ENCODE results near the gene TENM3. TPM values are rescaled to one million over a fixed set of nuclear protein-coding genes. Genes with fewer than 3 reads are reported as not detected.

The TENM3 gene
- total RNA-seq, 2 experiments from 2014 or later: not detected

DNA sequence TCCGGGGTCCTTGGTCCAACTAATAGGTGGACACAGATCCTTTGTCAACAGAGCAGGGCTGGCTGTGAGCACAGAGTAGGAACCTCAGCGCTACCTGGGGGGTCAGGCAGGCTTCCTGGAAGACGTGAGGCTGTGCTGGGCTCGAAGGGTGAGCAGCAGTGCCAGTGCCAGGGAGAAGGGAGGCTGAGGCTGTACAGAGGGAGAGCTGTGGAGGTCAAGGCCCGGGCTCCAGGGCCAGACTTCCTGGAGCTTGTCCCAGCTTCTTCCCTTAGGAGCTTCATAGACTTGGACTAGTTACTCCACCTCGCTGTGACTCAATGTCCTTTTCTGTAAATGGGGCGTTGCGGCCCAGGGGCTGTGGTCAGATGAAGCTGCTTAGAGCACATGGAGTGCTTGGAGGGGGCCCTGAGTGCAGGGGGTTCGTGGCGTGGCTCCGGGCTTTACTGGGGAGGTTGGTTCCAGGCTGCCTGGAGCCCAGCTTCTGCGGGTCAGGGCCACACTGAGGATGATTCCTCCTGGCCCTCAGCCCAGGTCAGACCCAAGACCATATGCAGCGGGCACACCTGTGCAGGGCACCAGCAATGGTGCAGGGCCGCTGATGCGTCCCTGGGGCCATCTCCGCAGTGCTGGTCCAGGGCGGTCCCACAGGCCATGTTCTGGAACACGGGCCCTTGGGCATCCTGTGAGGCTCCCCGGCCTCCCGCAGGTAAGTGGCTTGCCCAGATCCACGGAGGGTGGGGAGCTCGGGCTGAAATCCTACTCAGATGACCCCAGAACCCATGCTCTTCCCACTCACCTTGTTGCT, 575.9 kb downstream of the TENM3 start:
- no peaks in the 10 kb centered on the region for H3K9me3 Mint-ChIP-seq
- H3K27me3 Mint-ChIP-seq: no peaks in the 10 kb centered on the region
- CTCF ChIA-PET: no interaction called here
- no peaks in the 10 kb centered on the region for H3K4me1 Mint-ChIP-seq (ENCODE audit: low read depth)
- H3K4me3 Mint-ChIP-seq: no peak overlapping the region
- POLR2A ChIA-PET: no interaction called here
- no peak overlapping the region for H3K27ac Mint-ChIP-seq
- DNase-seq (no peak), ATAC-seq (no peak)
- intact Hi-C loops (cut with micrococcal nuclease): no loop called here
- H3K36me3 Mint-ChIP-seq (ENCODE audit: low read depth): no peaks in the 10 kb centered on the region
- TF ChIP-seq, protein P1, sequence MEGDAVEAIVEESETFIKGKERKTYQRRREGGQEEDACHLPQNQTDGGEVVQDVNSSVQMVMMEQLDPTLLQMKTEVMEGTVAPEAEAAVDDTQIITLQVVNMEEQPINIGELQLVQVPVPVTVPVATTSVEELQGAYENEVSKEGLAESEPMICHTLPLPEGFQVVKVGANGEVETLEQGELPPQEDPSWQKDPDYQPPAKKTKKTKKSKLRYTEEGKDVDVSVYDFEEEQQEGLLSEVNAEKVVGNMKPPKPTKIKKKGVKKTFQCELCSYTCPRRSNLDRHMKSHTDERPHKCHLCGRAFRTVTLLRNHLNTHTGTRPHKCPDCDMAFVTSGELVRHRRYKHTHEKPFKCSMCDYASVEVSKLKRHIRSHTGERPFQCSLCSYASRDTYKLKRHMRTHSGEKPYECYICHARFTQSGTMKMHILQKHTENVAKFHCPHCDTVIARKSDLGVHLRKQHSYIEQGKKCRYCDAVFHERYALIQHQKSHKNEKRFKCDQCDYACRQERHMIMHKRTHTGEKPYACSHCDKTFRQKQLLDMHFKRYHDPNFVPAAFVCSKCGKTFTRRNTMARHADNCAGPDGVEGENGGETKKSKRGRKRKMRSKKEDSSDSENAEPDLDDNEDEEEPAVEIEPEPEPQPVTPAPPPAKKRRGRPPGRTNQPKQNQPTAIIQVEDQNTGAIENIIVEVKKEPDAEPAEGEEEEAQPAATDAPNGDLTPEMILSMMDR (IDR thresholded peaks at IDR 0.05): no peak

GRCh38 chr4:182819751-182820150, 576.5 kb downstream of the TENM3 start:
- Mint-ChIP-seq H3K4me1 (ENCODE audit: low read depth) (no peaks in the 10 kb centered on the region), H3K36me3 (ENCODE audit: low read depth) (no peaks in the 10 kb centered on the region), H3K27ac (no peak overlapping the region), H3K4me3 (no peak overlapping the region), H3K27me3 (no peaks in the 10 kb centered on the region), H3K9me3 (no peaks in the 10 kb centered on the region)
- ChIA-PET CTCF (no interaction called here), POLR2A (no interaction called here)
- TF ChIP-seq, protein P1 (IDR thresholded peaks at IDR 0.05): no peak
- intact Hi-C loops (cut with micrococcal nuclease): no loop called here
- no peak for DNase-seq
- ATAC-seq: no peak

- ATAC-seq: no peak
These were observed 579.4 kb downstream of the TENM3 start for GRCh38 chr4:182822554-182822953.

GRCh38 chr4:182823576-182823975, 580.4 kb downstream of the TENM3 start:
- TF ChIP-seq, protein P1 (IDR thresholded peaks at IDR 0.05): no peak
- CTCF ChIA-PET: no interaction called here
- DNase-seq (no peak), ATAC-seq (no peak)
- intact Hi-C loops (cut with micrococcal nuclease): no loop called here
- peaks cover 6% of the 10 kb centered on the region for H3K27me3 Mint-ChIP-seq
- no peaks in the 10 kb centered on the region for H3K9me3 Mint-ChIP-seq
- peaks cover 8% of the 10 kb centered on the region for H3K4me1 Mint-ChIP-seq (ENCODE audit: low read depth)
- H3K27ac Mint-ChIP-seq: no peak overlapping the region
- no peaks in the 10 kb centered on the region for H3K36me3 Mint-ChIP-seq (ENCODE audit: low read depth)
- POLR2A ChIA-PET: no interaction called here
- H3K4me3 Mint-ChIP-seq: no peak overlapping the region

More at GRCh38 chr4:182822554-182822953, 579.4 kb downstream of the TENM3 start:
- no peak overlapping the region for H3K27ac Mint-ChIP-seq
- peaks cover 6% of the 10 kb centered on the region for H3K27me3 Mint-ChIP-seq
- CTCF ChIA-PET: no interaction called here
- no peak overlapping the region for H3K4me3 Mint-ChIP-seq
- TF ChIP-seq, protein P1 (IDR thresholded peaks at IDR 0.05): no peak
- peaks cover 8% of the 10 kb centered on the region for H3K4me1 Mint-ChIP-seq (ENCODE audit: low read depth)
- H3K36me3 Mint-ChIP-seq (ENCODE audit: low read depth): no peaks in the 10 kb centered on the region
- POLR2A ChIA-PET: no interaction called here
- H3K9me3 Mint-ChIP-seq: no peaks in the 10 kb centered on the region
- intact Hi-C loops (cut with micrococcal nuclease): no loop called here
- no peak for DNase-seq

DNA sequence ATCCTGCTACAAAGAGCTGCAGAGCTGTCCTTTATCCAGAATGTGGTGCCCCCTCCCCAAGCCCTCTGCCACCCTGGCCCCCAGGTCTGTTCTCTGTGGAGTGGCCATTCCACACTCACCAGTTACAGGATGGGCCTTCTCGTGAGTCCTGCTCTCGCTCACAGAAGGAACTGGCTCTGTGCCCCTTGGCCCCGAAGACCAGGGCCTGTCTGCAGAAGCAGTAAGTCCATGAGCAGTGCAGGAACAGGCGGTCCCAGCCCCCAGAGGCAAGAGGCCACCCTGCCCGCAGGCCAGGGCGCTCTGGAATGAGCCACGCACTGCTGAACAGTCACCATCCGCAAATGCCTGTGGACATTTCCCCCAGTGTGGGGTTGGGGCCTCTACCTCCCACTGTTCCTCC, 581.8 kb downstream of the TENM3 start:
- H3K27me3 Mint-ChIP-seq: peaks cover 10% of the 10 kb centered on the region
- H3K9me3 Mint-ChIP-seq: no peaks in the 10 kb centered on the region
- TF ChIP-seq, protein P1 (IDR thresholded peaks at IDR 0.05): no peak
- ChIA-PET POLR2A (interaction anchor here (0.7 kb wide), 1 partner anchor 20 kb away, joined by 3 read pairs; no protein-coding TSS in a partner anchor), CTCF (no interaction called here)
- H3K36me3 Mint-ChIP-seq (ENCODE audit: low read depth): no peaks in the 10 kb centered on the region
- ATAC-seq (no peak), DNase-seq (no peak)
- H3K4me1 Mint-ChIP-seq (ENCODE audit: low read depth): peaks cover 8% of the 10 kb centered on the region
- intact Hi-C loops (cut with micrococcal nuclease): no loop called here
- no peak overlapping the region for H3K27ac Mint-ChIP-seq
- H3K4me3 Mint-ChIP-seq: no peak overlapping the region

Data from activated CD8-positive, alpha-beta T cell treated with anti-CD3 and anti-CD28 coated beads for 36 hours (primary cell).